IPS DF 4.7 (cell line): Measurements from ENCODE around the gene NCBP2.

Source experiments
- DNase-seq: peaks from one replicate; pipeline ENCODE4 v3.0.0-alpha.2; 2013; ENCODE audit warnings: low spot score; ENCODE audit errors: extremely low read depth

Gene NCBP2

DNA sequence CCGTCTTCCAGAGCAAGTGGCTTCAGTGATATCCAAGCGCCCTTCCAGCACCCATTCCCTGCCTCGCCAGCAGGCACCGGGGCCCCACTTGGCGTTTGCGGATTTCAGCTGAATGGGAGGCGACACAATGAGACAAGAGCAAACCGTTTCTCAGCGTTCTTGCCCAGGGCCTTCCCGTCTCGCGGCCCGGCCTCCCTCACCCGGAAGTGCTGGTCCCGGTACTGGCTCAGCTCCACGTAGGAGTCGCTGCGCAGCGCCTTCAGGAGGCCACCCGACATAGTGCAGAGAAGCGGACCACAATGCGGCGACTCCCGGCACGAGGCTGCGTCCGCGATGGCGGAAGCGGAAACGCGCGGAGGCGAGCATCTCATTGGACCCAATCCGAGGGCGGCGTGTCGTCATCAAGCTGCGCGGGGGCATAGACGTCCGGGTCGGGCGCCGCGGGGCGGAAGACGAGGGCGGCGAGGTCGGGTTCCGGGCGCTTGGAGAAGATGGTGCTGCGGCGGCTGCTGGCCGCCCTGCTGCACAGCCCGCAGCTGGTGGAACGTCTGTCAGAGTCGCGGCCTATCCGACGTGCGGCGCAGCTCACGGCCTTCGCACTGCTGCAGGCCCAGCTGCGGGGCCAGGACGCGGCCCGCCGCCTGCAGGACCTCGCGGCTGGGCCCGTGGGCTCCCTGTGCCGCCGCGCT is at the start of gene NCBP2:
NCBP2 (minus strand) TSS at position 303 of the 689 bp plus-strand sequence; CDS start at position 278, 25 bp downstream.
- DNase-seq = peak; percentile 90

DNA sequence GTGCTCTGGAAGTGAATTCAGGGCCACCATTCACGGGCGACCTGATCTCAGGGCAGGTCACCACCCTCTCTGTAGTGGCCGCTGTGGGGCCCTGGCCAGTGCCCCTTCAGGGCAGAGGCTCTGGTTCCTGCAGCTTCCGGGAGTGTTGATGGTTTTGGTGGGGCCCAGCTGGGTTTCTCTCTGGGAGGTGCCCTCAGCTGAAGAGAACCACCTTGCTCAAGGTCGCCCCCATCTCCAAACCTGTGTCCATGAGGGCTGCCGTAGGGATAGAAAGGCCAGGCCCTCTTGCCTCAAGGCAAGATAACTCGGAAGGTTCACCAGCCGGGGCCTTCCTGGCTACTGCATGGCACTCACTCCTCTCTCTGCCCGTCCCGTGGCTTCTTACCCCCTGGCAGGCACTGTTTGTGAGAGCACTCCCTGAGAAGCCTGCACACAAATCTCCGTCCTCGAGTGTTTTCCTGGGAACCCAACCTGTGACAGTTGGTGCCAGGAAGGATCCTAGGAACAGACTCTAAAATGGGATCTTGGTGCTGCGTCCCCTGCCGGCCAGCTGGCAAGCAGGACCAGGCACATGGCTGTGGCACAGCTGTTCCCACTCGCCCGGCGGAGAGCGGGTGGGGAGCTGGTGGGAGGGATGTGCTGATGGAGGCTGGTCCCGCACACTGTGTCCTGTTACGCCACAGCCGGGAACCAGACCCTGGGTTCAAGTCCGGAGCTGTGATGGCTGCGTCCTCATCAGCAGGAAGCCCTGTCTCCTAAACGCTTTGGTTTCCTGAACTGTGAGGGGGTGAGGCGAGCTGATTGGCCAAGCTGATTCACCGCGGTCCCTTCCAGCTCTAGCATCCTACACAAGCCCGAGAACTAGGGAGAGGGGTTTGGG is 49.5 kb upstream of the NCBP2 start:
- DNase-seq = no peak

DNA sequence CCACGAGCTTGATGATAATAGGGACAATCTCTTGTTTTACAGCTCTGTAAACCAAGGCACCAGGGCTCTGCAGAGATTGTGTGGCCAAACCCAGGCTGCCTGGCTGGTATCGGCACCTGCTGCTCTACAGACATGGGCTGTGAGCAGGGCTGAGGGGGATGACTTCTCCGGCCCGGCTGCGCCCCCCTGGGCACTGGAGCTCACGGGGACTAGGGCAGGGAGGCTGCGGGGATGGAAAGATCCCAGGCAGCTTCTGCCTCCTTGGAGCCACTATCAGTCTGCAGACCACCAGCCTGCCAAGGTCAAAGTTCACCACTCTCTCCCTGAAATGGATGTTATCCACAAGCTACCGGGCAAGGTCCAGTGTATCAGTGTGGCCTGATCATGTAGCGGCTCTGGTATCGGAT is 48.3 kb upstream of the NCBP2 start:
- no peak for DNase-seq

DNA sequence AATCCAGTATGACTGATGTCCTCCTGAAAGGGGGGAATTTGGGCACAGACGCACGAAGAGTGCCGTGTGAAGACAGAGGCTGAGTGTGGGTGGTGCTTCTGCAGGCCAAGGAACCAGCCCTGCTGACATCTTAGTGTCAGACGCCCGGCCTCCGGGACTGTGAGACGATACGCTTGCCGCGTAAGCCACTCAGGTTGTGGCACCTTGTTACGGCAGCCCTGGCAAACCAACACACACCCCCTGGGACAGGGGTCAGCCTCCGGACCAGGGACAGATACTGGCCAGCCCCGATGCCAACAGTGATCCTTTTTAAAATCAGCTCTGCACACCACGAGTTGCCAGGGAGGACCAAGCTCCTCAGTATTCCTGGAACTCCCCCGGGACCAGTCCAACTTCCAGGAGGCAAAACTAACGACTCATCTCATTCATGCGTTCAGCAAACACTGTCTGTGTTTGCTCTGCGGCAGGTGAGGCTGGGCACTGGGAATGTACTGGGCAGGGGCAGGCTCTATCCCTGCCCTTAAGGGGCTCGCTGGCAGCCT is 47.5 kb upstream of the NCBP2 start:
- DNase-seq = no peak

DNA sequence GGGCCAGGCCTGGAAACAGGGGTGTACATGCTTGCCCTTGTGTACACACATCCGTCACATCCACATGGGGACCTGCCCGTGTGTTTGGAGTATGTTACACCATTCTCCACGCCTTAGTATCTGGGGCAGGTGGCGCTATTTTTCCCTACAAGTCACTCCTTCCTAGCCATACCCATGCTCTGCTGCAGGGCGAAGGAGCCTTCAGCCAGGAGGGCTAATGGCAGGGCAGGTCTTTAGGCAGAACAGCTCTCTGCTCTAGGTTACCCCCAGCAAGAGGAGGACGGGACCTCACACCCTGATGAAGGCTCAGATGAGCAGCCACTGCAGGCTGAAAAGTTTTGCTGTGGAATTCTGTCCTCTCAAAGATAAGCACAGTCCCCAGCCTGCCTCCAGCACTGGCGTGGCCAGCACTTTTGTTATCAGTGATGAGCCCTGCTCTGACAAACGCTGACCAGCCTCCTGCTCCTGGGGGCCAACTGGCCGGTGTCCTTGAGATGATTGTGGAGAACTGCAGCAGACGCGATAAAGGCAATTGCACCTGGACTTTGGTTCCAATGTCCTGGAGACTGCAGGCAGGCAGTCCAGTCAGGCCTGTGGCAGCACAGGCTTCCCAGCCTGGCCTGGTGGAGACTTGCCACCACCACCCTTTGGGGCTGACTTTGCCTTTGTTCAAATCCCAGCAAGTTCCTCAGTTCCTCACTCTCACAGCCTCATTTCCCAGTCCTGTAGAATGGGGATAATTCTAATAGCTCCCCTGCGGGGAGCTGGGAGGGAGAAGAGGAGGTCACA is 46.1 kb upstream of the NCBP2 start:
- DNase-seq = no peak

DNA sequence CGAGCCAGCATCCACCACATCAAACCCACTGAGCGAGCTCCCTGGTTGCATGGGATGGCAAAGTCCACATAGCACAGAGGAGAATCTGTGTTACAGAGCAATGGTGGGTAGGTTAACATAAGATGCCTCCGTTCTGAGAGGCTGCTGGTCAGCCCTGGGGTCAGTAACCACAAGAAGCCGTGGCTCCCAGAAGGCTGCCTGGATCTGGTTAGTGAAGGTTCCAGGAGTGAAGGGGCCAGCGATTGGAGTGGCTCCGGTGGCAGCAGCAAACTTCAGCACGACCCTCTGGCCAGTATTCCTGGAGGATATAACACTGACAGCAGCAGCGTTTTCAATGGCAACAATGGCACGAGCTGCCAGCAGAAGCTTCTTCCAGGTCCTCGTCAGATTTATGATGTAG is 44.7 kb upstream of the NCBP2 start:
- no peak for DNase-seq

DNA sequence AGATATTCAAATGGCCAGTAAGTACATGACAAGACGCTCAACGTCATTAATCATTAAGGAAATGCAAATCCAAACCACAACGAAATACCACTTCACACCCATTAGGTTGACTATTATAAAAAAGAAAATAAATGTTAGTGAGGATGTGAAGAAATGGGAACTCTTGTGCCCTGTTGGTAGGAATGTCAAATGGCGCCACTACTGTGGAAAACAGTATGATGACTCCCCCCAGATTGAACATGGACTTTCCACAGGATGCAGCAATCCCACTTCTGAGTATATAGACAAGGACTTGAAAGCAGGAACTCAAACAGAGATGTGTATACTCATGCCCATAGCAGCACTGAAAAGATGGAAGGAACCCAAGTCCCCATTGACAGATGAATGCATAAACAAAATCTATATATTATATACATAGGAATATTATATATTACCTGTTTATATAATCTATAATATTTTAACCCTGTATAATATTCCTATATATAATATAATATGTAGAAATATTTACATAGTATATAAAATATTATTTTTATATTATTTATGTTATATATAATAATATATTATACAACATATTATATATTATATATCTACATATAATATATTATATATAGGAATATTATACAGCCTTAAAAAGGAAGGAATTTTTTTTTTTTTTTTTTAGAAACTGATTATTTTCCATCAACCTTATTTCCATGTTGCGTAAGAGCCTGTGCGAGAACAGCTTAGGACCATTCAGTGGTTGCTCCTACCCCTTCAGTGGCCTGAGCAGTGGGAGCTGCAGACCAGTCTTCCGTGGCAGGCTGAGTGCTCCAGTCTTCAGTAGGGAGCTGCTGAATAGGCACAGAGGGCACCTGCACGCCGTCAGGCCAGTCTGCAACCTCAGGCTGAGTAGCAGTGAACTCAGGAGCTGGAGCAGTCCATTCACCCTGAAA is 43.9 kb upstream of the NCBP2 start:
- no peak for DNase-seq

DNA sequence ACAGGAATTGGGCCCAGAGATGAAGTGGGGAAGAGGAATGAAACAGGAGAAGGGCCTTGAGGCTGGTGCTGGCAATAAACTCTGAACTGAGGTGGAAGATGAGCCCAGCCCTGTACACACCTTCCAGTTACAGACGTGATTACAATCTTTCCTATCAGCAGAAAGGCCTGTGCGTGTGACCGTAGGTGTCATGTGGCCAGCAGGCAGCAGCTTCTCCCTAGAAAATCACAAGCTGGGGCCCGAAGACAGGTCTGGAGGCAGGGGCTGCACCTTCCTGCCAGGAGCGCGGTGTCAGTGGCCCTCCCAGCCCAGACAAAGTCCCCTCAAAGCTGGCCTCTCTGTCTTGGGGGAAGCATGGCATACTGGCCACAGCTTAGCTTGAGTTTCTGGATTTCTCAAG is 43.0 kb upstream of the NCBP2 start:
- DNase-seq = no peak

DNA sequence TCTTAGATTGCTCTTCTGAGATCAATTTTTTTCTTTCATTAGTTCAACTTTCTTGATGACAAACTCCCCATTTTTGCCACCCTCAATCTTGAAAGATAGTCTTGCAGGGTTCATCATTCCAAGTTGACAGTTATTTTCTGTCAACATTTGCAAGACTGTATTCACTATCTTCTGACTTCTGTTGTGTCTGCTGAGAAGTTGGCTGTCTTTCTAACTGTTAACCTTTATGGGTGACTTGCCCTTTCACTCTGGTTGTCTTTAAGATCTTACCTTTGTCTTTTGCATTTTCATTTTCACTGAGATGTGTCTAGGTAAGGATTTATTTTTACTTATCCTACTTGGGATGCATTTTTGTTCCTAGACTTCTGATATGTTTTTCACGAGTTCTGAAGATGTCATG is 40.9 kb upstream of the NCBP2 start:
- DNase-seq = no peak

DNA sequence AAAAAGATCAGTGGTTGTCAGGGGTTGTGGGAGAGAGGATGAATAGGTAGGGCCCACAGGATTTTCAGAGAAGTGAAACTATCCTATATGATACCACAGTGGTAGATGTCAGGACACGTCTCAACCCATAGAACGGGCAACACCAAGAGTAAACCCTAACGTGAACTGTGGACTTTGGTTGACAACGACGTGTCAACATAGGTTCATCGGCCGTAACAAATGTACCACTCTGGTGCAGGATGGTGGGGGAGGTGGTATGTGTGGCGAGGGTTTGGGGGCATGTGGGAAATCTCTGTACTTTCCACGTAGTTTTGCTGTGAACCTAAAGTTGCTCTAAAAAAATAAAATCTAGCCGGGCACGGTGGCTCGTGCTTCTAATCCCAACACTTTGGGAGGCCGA is 39.3 kb upstream of the NCBP2 start:
- DNase-seq = no peak

DNA sequence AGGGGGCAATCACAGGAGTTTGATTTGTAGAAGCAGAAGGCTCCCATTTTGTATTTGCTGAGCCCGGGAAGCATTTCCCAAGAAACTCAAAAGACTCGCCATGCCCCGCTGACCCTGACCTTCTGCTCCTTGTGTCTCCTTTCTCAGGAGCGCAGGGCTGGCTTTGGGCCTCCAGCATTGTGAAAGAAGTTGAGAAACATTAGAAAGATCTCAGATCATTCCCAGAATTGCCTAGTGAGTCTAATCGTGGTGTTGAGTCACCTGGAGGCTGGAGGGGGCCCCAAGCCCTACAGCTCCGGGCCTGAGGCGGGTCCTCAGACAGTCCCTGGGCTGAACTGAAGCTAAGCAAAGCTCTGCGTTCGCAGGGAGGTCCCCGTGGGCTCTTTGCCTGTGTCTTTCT is 37.2 kb upstream of the NCBP2 start:
- no peak for DNase-seq

DNA sequence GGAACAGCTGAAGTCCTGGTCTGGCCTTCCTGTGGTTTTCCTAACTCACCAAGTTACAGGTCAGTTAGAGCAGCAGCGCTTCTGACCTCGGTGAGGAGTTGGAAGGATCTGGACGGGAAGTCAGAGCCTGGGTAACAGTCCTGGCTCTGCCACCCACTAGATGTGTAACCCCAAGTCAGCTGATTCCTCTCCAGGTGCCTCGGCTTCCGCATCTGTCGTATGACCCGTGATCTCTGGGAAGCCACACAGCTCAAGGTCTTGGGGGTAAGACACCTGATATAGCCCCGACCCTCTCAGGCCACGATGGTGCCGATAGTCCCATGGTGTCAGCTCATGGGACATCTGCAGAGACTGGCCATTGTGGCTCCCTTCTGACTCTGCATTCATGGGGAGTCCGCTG is 34.6 kb upstream of the NCBP2 start:
- DNase-seq = no peak

DNA sequence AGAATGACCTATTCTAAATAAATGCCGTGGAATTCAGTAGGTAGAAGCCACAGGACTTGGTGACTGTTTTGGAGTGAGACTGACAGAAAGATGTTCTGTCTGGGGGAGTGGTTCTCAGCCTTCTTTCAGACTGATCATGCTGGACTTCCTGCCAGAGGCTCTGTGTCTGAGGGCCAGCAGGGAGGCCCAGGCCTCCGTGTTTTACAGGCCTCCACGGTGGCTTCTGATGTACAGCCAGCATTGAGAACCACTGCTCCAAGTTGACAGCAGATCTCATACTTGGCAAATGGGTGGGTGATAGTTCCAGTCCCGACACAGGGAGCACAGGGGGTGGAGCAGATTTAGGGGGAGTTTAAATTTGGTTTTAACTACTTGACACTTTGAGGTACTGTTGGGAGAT is 33.0 kb upstream of the NCBP2 start:
- no peak for DNase-seq

DNA sequence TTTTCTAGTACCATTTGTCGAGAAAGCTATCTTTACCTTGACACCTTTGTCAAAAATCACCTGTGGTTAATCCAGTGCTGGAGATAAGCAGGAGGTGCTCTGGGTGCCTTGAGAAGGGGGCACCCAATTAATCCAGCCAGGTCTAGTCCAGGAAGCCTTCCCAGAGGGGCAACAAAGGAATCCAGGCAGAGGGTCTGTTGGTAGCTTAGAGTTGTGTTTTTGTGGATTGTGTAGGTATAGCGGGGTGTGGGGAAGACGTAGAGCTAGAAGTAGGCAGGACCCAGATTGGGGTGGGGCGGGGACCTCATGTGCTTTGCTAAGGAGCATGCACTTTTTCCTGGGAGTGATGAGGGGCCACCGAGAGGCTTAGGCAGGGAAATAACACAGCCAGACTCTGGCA is 32.3 kb upstream of the NCBP2 start:
- DNase-seq = no peak

DNA sequence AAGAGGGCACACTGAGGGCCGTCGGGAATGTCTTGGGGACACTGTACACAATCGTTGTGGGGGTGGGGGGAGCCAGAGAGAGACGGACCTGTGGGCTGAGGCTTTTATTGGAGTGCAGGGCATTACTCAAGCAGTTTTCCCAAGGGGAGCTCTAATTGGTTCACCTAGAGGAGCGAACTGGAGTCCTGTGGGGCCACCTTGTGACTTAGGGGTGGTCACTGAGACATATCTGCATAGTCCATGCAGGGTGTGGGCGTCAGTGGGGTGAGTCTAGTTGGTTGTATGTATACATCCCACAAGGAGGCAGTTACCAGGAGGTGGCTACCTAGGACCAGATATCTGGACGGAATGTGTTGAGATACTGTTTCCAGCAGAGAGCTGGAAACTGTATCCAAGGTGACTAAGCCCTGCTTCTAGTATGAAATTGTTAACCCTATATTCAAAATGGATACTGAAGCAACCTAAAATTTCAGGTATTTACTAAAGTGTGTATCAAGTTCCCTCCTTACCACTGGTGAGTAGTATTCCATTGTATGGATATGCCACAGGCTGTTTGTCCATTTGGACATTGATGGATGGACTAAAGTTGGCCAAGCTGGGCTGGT is 28.9 kb upstream of the NCBP2 start:
- no peak for DNase-seq

DNA sequence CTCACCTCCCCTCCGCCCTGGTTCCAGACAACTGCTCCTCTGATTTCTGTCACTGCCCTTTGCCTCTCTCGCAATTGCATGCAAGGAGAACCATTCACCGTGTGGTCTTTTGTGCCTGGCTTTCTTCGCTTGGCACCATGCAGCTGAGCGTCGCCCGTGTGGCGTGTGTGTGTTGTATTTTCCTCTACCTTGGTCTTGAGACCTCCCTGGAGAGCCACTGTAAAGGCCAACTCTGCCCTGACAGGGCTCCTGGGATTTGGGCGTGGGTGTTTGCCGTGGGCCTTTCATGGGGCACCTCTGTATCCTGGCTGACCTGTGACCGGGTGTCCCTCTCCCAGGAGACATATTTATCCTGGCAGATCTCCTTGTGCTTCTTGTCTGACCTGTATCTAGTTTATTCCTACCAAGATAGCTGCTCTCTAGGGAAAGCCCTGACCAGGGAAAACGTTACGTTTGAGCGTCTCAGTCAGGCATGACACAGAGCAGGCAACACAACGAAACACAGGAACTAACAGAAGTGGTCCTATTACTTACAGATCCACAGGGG is 28.3 kb upstream of the NCBP2 start:
- DNase-seq = no peak

DNA sequence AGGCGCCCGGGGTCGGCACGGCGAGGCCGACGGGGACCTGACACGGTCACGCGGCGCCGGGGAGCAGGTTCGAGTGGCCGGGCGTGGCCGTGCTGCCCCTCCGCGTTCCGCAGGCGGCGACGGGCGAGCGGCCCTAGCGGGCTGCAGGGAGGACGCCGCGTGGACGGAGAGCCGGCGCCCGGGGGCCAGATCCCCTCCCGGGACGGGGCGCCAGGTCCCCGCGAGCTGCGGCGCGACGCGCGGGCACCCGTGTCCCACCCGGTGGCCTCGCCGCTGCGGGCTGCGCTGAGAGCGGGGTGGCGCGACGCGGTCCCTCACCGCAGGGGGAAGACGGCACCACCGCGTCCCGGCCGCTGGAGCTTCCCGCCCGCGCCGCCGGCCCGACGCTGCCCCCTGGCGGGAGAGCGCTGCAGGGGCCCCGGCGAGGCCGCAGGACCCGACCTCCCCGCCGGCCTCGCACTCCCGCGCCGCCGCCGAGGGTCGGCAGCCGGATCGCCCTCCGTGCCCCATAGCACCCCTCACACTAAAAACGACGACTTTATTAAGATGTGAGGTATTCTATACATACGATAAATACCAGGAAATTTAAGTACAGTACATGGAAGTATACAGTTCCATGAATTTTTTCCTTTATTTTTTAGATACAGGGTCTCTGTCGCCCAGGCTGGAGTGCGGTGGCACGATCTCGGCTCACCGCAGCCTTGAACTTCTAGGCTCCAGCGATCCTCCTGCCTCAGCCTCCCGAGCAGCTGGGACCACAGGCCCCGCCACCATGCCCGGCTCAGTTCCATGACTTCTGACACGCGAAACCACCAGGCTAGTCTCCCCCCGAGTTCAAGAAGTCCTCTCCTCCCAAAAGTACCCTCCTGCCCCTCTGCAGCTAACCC is 27.6 kb upstream of the NCBP2 start:
- no peak for DNase-seq

DNA sequence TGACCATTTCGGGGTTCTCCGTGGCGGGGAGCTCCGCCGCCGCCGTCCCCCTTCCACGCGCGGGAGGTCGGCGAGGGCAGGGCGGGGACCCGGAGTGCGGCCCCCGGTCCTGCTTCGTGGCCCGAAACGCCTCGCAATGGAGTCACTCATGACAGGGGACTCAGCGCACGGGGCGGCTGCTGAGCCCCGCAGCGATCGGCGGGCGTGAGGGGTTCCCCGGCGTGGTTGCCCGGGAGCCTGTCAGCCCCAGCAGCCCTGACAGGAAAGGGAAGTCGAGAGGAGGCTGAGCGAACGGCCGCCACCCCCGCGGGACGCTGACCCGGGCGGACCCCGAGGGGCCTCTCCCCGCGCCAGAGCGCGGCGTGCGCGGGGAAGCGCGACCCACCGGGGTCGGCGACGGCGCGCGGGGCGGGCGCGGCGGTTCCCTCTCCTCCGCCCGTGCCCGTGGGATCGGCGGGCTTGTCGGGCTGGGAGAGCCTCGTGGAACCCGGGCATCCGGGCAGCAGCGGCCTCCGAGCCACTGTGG is 26.9 kb upstream of the NCBP2 start:
- no peak for DNase-seq
